ENCODE data around the gene GP1BA.

GP1BA gene

DNA sequence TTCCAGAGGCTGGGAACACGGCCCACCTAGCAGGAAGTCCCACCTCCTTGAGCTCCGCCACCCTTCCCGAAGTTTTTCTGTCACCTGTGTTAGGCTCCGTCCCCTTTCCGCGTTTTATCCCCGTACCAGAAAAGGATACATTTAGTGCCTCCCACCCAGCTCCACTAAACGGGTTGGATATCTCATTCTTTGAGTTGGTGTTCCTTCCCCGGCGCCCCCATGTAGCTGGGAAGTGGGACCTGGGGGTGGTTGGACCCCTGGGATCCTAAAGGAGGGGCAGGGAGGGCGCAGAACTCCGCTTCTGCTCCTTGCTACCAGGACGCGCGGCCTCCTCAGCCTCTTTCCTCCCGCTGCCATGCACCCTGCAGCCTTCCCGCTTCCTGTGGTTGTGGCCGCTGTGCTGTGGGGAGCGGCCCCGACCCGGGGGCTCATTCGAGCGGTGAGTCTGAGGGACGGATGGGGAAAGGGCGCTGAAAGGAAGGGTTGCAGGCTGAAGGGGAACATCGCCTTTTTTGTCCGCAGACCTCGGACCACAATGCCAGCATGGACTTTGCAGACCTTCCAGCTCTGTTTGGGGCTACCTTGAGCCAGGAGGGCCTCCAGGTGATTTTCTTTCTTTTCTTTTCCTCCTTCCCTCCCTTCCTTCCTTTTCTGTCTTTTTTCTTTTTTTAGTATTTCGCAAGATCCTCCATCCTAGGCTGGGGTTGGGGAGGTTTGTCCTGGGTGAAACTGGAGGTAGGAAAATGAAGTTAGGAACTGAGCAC lies 8.7 kb downstream of the GP1BA start:
- DNase-seq (ENCODE audit: insufficient read length) (no peak), FAIRE-seq (peak; percentile 40)
- no peak for TF ChIP-seq POLR2A (IDR thresholded peaks at IDR 0.05; ENCODE audit: low read depth, low read length)
- TF ChIP-seq POLR2AphosphoS5 (IDR thresholded peaks at IDR 0.05; ENCODE audit: low read depth, low read length): peak; percentile 62; the same call in 1 of the 2 replicates
- 0 out of 2 replicates have a peak, but pooled peaks have one; percentile 40 for TF ChIP-seq TAF1 (IDR thresholded peaks at IDR 0.05; ENCODE audit: borderline replicate concordance, low read depth, low read length)

DNA sequence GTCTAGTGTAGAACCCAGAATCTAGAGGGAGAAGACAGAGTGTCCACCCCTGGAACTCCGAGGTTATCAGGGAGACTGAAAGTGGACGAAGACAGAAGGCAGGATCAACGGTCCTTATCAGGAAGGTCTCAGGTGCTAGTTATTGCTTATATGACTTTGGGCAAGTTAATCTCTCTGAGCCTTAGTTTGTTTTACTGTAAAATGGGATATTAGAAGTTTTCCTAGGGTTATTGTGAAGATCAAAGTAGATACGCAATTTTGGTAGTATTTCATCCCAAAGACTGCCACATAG lies 9.2 kb downstream of the GP1BA start:
- DNase-seq (ENCODE audit: insufficient read length) (no peak), FAIRE-seq (no peak)
- TF ChIP-seq TAF1 (IDR thresholded peaks at IDR 0.05; ENCODE audit: borderline replicate concordance, low read depth, low read length) (no peak), POLR2A (IDR thresholded peaks at IDR 0.05; ENCODE audit: low read depth, low read length) (no peak), POLR2AphosphoS5 (IDR thresholded peaks at IDR 0.05; ENCODE audit: low read depth, low read length) (no peak)

DNA sequence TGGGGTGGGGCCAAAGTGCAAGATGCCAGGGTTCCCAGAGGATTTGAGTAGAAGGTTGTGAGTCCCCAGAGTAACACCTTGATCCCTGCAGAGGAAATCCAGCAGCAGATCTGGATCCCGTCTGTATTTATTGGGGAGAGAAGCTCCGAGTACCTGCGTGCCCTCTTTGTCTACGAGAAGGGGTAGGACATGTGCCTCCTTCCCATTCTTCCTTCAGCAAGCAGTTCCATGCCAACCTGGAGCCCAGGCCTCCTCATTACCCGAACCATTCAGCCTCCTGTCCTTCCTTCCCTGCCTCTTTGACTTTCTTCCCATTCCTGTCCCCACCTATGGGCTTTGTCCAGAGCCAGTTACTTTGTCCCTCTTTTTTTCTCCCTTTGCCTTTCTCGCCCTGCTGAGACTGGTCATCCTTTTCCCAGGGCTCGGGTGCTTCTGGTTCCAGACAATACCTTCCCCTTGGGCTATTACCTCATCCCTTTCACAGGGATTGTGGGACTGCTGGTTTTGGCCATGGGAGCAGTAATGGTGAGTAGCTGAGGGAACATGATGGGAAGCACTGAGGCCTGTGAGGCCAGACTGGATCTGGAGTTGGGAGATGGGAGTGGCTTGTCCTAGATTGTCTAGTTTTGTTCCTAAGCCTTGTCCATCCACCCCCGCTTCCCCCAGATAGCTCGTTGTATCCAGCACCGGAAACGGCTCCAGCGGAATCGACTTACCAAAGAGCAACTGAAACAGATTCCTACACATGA lies 10.9 kb downstream of the GP1BA start:
- FAIRE-seq: no peak
- DNase-seq (ENCODE audit: insufficient read length): no peak
- peak; percentile 85 for TF ChIP-seq POLR2AphosphoS5 (IDR thresholded peaks at IDR 0.05; ENCODE audit: low read depth, low read length)
- no peak for TF ChIP-seq TAF1 (IDR thresholded peaks at IDR 0.05; ENCODE audit: borderline replicate concordance, low read depth, low read length)
- peak; percentile 27; the same call in 1 of the 2 replicates for TF ChIP-seq POLR2A (IDR thresholded peaks at IDR 0.05; ENCODE audit: low read depth, low read length)

DNA sequence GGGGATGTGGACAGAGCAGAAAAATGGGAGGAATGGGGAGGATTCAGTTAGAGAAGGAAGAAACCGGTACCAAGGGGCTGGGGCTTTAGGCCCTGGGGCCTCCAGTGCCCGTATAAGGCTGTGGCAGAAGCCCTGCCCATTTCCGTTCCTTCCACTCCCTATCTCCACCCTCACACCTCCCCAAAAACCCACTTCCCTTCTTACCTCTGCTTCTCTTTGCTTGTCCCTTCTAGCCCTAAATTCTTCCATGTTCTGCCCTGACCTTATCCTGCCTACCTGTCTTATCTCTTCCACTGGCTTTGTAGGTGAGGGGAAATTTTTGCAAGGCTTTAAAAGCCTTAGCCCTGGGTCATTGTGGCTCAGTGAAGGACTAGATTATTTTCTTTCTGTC lies 12.1 kb downstream of the GP1BA start:
- FAIRE-seq: no peak
- TF ChIP-seq POLR2A (IDR thresholded peaks at IDR 0.05; ENCODE audit: low read depth, low read length) (no peak; the same call in 1 of the 2 replicates), POLR2AphosphoS5 (IDR thresholded peaks at IDR 0.05; ENCODE audit: low read depth, low read length) (no peak), TAF1 (IDR thresholded peaks at IDR 0.05; ENCODE audit: borderline replicate concordance, low read depth, low read length) (0 out of 2 replicates have a peak, but pooled peaks have one; percentile 12)
- no peak for DNase-seq (ENCODE audit: insufficient read length)

DNA sequence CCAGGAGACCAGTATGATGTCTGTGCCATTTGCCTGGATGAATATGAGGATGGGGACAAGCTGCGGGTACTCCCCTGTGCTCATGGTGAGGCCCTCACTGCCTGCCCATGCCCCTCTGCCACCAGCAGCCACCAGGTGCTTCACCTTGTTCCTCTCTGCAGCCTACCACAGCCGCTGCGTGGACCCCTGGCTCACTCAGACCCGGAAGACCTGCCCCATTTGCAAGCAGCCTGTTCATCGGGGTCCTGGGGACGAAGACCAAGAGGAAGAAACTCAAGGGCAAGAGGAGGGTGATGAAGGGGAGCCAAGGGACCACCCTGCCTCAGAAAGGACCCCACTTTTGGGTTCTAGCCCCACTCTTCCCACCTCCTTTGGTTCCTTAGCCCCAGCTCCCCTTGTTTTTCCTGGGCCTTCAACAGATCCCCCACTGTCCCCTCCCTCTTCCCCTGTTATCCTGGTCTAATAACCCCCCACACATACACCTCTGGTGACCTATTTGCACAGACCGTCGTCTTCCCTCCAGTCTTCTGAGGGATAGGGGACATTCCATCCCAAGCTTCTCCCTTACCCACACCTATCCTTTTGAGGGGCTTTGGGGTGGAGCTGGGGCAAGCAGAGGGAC lies 12.6 kb downstream of the GP1BA start:
- no peak for DNase-seq (ENCODE audit: insufficient read length)
- no peak; the same call in 1 of the 2 replicates for TF ChIP-seq POLR2A (IDR thresholded peaks at IDR 0.05; ENCODE audit: low read depth, low read length)
- TF ChIP-seq TAF1 (IDR thresholded peaks at IDR 0.05; ENCODE audit: borderline replicate concordance, low read depth, low read length): no peak
- TF ChIP-seq POLR2AphosphoS5 (IDR thresholded peaks at IDR 0.05; ENCODE audit: low read depth, low read length): peak; percentile 91
- FAIRE-seq: no peak

DNA sequence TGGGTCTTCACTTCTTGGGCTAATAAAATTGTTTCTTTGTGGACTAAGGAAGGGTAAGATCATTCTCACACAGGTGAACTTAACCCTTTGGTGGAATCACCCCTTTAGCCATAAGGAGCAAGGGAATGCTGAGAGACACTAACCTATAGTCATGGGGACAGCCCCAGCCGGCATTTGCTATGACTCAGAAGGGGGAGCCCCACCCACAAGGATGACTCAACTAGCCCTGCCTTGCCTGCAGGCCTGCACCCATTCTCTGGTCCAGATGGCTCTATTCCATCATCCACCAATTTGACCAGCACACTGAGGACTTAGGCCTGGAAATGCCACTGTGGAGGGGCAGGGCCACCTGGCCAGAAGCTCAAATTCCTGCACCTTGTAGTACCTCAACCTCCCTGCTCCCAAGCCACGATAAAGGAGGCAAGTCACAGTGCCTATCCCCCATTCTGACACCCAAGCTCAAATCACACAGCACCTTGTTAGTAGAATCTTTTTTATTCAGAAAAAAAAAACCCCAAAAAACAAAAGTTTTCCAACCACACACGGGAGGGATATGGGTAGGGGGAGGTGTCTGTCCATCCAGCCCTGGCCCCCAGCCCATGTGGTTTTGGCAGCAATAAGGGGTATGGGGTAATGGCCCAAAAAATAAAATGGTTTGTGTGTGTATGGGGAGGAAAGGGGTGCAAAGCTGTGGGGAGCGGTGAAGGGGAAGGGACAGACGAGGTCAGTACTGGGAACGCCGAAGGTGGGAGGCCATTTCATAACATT lies 13.3 kb downstream of the GP1BA start:
- peak; percentile 98 for FAIRE-seq
- peak; percentile 88 for TF ChIP-seq POLR2A (IDR thresholded peaks at IDR 0.05; ENCODE audit: low read depth, low read length)
- TF ChIP-seq POLR2AphosphoS5 (IDR thresholded peaks at IDR 0.05; ENCODE audit: low read depth, low read length): peak; percentile 80
- TF ChIP-seq TAF1 (IDR thresholded peaks at IDR 0.05; ENCODE audit: borderline replicate concordance, low read depth, low read length): peak; percentile 56

DNA sequence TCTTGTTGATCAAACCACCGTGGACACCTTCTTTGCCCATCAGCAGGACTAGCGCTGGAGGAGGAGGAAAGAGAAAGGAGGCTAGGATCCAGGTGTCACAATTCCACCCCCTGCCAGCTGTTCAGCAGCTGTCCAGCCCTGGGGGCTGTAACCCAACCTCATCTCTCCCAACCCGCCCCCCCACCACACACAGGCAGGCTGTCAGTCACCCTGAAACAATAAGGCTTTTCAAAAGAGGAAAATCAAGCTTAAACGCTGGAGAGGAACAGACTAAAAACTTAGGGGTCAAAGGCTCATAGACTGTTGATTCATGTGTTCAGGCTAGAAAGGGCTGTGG lies 13.8 kb downstream of the GP1BA start:
- DNase-seq (ENCODE audit: insufficient read length): no peak
- no peak for FAIRE-seq
- TF ChIP-seq TAF1 (IDR thresholded peaks at IDR 0.05; ENCODE audit: borderline replicate concordance, low read depth, low read length) (no peak), POLR2A (IDR thresholded peaks at IDR 0.05; ENCODE audit: low read depth, low read length) (no peak), POLR2AphosphoS5 (IDR thresholded peaks at IDR 0.05; ENCODE audit: low read depth, low read length) (no peak; the same call in 1 of the 2 replicates)

More for the DNA sequence above, 13.3 kb downstream of the GP1BA start:
- no peak for DNase-seq (ENCODE audit: insufficient read length)

DNA sequence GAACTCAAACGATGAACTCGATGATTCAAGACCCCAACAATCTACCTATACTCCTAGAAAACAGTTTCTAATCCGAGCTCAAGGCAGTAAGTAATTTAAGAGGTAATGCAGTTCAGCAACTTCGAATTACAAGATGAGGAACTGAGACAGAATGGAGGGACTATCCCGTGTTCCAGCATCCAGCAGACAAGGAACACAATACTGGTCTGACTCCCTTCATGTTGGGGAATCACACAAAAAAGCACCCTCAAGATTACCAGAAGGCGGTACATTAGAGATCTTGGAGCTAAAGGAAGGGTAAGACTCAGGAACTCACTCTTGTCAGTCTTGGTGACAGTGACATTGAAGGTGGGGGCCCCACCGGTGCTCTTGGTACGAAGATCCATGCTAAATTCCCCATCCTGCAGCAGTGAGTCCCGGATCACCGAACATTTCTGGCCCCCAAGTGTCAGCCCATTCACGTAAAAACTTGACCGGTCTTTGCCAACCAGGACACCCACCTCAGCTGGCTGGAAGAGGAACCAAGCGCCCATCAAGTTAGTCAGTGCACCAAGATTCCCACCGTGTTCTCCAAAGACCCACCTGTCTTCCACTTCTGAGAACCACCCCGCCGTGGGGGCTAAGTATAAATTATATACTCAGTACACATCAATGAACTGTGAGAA lies 14.4 kb downstream of the GP1BA start:
- FAIRE-seq (peak; percentile 89), DNase-seq (ENCODE audit: insufficient read length) (no peak)
- TF ChIP-seq POLR2A (IDR thresholded peaks at IDR 0.05; ENCODE audit: low read depth, low read length) (peak; percentile 71), TAF1 (IDR thresholded peaks at IDR 0.05; ENCODE audit: borderline replicate concordance, low read depth, low read length) (peak; percentile 37; the same call in 1 of the 2 replicates), POLR2AphosphoS5 (IDR thresholded peaks at IDR 0.05; ENCODE audit: low read depth, low read length) (peak; percentile 80; the same call in 1 of the 2 replicates)

DNA sequence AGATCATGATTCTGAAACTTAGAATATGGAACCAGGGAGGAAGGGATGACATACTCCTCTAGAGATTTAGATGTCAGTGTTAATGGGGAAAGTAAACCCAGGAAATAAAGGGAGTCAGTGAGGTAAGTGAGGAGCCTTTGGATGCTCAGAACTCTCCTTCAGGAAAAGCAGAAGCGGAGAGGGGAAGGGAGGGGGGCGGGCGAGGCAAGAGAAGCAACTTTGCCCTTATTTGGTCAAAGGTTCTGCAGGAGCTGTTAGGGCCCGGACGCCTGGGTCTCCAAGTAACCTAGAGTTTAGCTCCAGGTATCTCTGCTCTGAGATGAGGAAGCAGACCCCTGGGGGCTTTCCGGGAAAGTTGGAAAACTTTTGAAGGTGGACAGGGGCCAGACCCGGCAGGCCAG lies 14.9 kb downstream of the GP1BA start:
- FAIRE-seq: no peak
- TF ChIP-seq POLR2AphosphoS5 (IDR thresholded peaks at IDR 0.05; ENCODE audit: low read depth, low read length) (no peak), TAF1 (IDR thresholded peaks at IDR 0.05; ENCODE audit: borderline replicate concordance, low read depth, low read length) (no peak), POLR2A (IDR thresholded peaks at IDR 0.05; ENCODE audit: low read depth, low read length) (peak; percentile 3; the same call in 1 of the 2 replicates)
- no peak for DNase-seq (ENCODE audit: insufficient read length)

DNA sequence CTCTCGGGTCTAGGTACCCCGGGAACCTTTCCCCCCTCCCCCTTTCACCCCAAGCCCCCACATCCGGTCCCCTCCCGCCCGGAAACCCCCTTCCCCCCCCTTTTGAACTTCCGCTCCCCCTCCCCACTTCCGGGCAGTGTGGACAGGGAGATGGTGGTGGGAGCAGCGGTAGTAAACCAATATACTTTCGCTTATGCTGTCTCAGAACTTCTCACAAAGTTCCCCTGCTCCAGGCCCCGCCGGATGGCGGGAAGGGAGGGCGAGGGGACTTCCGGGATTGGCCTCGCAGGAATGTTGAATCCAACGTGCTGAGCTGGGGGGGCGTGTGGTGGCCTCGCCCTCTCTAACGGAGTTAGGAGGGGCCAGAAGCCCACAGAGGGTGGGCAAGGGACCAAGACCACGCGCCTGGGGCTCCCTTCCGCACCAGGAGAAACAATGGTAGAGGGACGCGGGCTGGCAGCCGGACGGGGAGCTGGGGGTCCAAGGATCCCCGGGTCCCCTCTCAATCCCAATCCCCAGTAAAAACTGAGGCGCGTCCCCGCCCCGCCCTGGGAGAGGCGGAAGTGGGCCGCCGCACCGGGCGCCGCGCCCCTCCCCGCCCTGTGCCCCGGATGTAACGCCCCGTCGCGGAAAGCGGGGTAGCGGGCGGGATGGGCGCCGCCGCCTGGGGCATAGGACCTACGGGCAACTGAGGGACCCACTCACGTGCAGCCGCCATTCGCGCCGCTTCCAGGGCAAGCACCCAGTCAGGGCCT lies 15.5 kb downstream of the GP1BA start:
- peak; percentile 44; the same call in 1 of the 2 replicates for TF ChIP-seq POLR2AphosphoS5 (IDR thresholded peaks at IDR 0.05; ENCODE audit: low read depth, low read length)
- TF ChIP-seq TAF1 (IDR thresholded peaks at IDR 0.05; ENCODE audit: borderline replicate concordance, low read depth, low read length): peak; percentile 68; the same call in 1 of the 2 replicates
- peak; percentile 24; the same call in 1 of the 2 replicates for TF ChIP-seq POLR2A (IDR thresholded peaks at IDR 0.05; ENCODE audit: low read depth, low read length)
- FAIRE-seq (peak; percentile 96), DNase-seq (ENCODE audit: insufficient read length) (no peak)

All from GM12892 (cell line).